Nephron (organoid): ENCODE results near the gene ITGA4.

Experiments used
- H3K27ac Mint-ChIP-seq, 3 experiments: 2 replicates each; pipeline ENCODE4 v1.8.0; 2020; ENCODE audit warnings: mixed read lengths in 3 of 3, mild to moderate bottlenecking in 2 of 3, moderate library complexity in 1 of 3
- H3K27me3 Mint-ChIP-seq: 2 replicates; pipeline ENCODE4 v1.8.0; 2021; ENCODE audit warnings: low read depth, mild to moderate bottlenecking, moderate library complexity, mixed read lengths
- H3K36me3 Mint-ChIP-seq: 2 replicates; pipeline ENCODE4 v1.8.0; 2020; ENCODE audit warnings: low read depth, mixed read lengths
- H3K4me1 Mint-ChIP-seq: 2 replicates; pipeline ENCODE4 v1.8.0; 2020; ENCODE audit warnings: mixed read lengths
- H3K4me3 Mint-ChIP-seq, 3 experiments: 2 replicates each; pipeline ENCODE4 v1.8.0; 2020; ENCODE audit warnings: mild to moderate bottlenecking in 3 of 3, mixed read lengths in 3 of 3, moderate library complexity in 2 of 3
- H3K9me3 Mint-ChIP-seq: 2 replicates; pipeline ENCODE4 v1.8.0; 2020; ENCODE audit warnings: mixed read lengths
- CTCF ChIP-seq, 3 experiments: fragments of 200-600 bp; sonication (generic); IDR thresholded peaks; one replicate each; pipeline ENCODE4 v1.5.0; 2021; ENCODE audit warnings: antibody characterized with exemption in 3 of 3; ENCODE audit not compliant: unreplicated experiment in 3 of 3

Gene ITGA4

GRCh38 chr2:181466661-181467576 is 9.7 kb downstream of the ITGA4 start:
- Mint-ChIP-seq H3K4me3 (no peak overlapping the region), H3K27me3 (no peaks in the 10 kb centered on the region), H3K9me3 (peaks cover 2% of the 10 kb centered on the region), H3K4me1 (peaks cover 5% of the 10 kb centered on the region), H3K36me3 (no peaks in the 10 kb centered on the region), H3K27ac (no peak overlapping the region)
- TF ChIP-seq CTCF (IDR thresholded peaks at IDR 0.05; ENCODE audit: unreplicated experiment in 3 of 3): peak; percentile 79 to 84 (median 81)

GRCh38 chr2:181467966-181468707 is 11.0 kb downstream of the ITGA4 start:
- Mint-ChIP-seq H3K9me3 (peaks cover 2% of the 10 kb centered on the region), H3K27ac (no peak overlapping the region), H3K36me3 (no peaks in the 10 kb centered on the region), H3K27me3 (no peaks in the 10 kb centered on the region), H3K4me1 (peaks cover 5% of the 10 kb centered on the region), H3K4me3 (no peak overlapping the region)
- no peak for TF ChIP-seq CTCF (IDR thresholded peaks at IDR 0.05; ENCODE audit: unreplicated experiment in 3 of 3)

GRCh38 chr2:181468811-181469210 is 11.6 kb downstream of the ITGA4 start:
- TF ChIP-seq CTCF (IDR thresholded peaks at IDR 0.05; ENCODE audit: unreplicated experiment in 3 of 3): no peak
- Mint-ChIP-seq H3K9me3 (peaks cover 2% of the 10 kb centered on the region), H3K27ac (no peak overlapping the region), H3K36me3 (no peaks in the 10 kb centered on the region), H3K4me1 (peaks cover 5% of the 10 kb centered on the region), H3K4me3 (no peak overlapping the region), H3K27me3 (no peaks in the 10 kb centered on the region)

- Mint-ChIP-seq H3K27me3 (no peaks in the 10 kb centered on the region), H3K36me3 (peaks cover 8% of the 10 kb centered on the region), H3K27ac (no peak overlapping the region), H3K4me1 (no peaks in the 10 kb centered on the region), H3K9me3 (peaks cover 2% of the 10 kb centered on the region), H3K4me3 (no peak overlapping the region)
- TF ChIP-seq CTCF (IDR thresholded peaks at IDR 0.05; ENCODE audit: unreplicated experiment in 3 of 3): no peak
Measured at GRCh38 chr2:181471226-181471625, 14.0 kb downstream of the ITGA4 start.

GRCh38 chr2:181471783-181472182 is 14.6 kb downstream of the ITGA4 start:
- Mint-ChIP-seq H3K27ac (no peak overlapping the region), H3K9me3 (peaks cover 2% of the 10 kb centered on the region), H3K36me3 (peaks cover 12% of the 10 kb centered on the region), H3K27me3 (no peaks in the 10 kb centered on the region), H3K4me3 (no peak overlapping the region), H3K4me1 (no peaks in the 10 kb centered on the region)
- no peak for TF ChIP-seq CTCF (IDR thresholded peaks at IDR 0.05; ENCODE audit: unreplicated experiment in 3 of 3)
